OCI-LY7 (cell line): ENCODE results near the gene COL6A6. TPM values are rescaled to one million over a fixed set of nuclear protein-coding genes. Genes with fewer than 3 reads are reported as not detected.

ENCODE experiments used
- BruUV-seq: library from RNA; stranded (reverse); fragments of 400-500 nt; replicated peaks from 2 replicates; lab custom pipeline; 2021; lab: Mats Ljungman, UMichigan
- CTCF ChIA-PET: fragments of 300-600 bp; sonication (Branson Sonifier 250); formaldehyde crosslinking; loops from one replicate; lab custom pipeline; 2022; ENCODE audit warnings: antibody characterized with exemption; ENCODE audit not compliant: unreplicated experiment; lab: Charles Lee
- POLR2A ChIA-PET: fragments of 300-600 bp; sonication (Branson Sonifier 250); formaldehyde crosslinking; loops from one replicate; lab custom pipeline; 2022; ENCODE audit warnings: antibody characterized with exemption; lab: Charles Lee
- DNase-seq: peaks from one replicate; pipeline ENCODE4 v3.0.0-alpha.2; 2015; ENCODE audit warnings: low spot score
- H2AFZ ChIP-seq: fragments of 200-600 bp; sonication (generic), shearing (Covaris generic); 2 replicates; pipeline ENCODE4 v1.6.1; 2014; ENCODE audit warnings: mild to moderate bottlenecking, antibody characterized with exemption, low read length, moderate library complexity
- H3K27ac ChIP-seq: fragments of 200-600 bp; sonication (generic); 2 replicates; pipeline ENCODE4 v1.5.1; 2014; ENCODE audit warnings: mixed run types, low read depth, mild to moderate bottlenecking, moderate library complexity, low read length, inconsistent platforms; ENCODE audit not compliant: poor library complexity, severe bottlenecking
- H3K36me3 ChIP-seq: fragments of 200-600 bp; sonication (generic); 2 replicates; pipeline ENCODE4 v1.6.1; 2014; ENCODE audit warnings: mild to moderate bottlenecking, antibody characterized with exemption, low read length, moderate library complexity, mixed read lengths; ENCODE audit not compliant: insufficient read depth
- H3K4me1 ChIP-seq: fragments of 200-600 bp; sonication (generic); 2 replicates; pipeline ENCODE4 v1.5.1; 2014; ENCODE audit warnings: mild to moderate bottlenecking, low read length; ENCODE audit not compliant: insufficient read depth, poor library complexity, severe bottlenecking
- H3K4me2 ChIP-seq: fragments of 200-600 bp; sonication (generic); 2 replicates; pipeline ENCODE4 v1.6.1; 2014; ENCODE audit warnings: mild to moderate bottlenecking, low read length
- H3K4me3 ChIP-seq: fragments of 200-600 bp; sonication (generic); 2 replicates; pipeline ENCODE4 v1.5.1; 2014; ENCODE audit warnings: mild to moderate bottlenecking, low read depth, low read length; ENCODE audit not compliant: poor library complexity, severe bottlenecking
- H3K79me2 ChIP-seq: fragments of 200-600 bp; sonication (generic); 2 replicates; pipeline ENCODE4 v1.6.1; 2016; ENCODE audit warnings: low read depth, mild to moderate bottlenecking, low read length, moderate library complexity, mixed read lengths; ENCODE audit not compliant: insufficient read depth
- H3K9me2 ChIP-seq: fragments of 200-600 bp; sonication (generic); 2 replicates; pipeline ENCODE4 v1.6.1; 2016; ENCODE audit warnings: mild to moderate bottlenecking, low read length, mixed read lengths; ENCODE audit not compliant: insufficient read depth
- H3K9me3 ChIP-seq: fragments of 200-600 bp; sonication (generic); 2 replicates; pipeline ENCODE4 v1.6.1; 2014; ENCODE audit warnings: mild to moderate bottlenecking, mixed run types, low read length, mixed read lengths
- H4K20me1 ChIP-seq: fragments of 200-600 bp; sonication (generic); 2 replicates; pipeline ENCODE4 v1.6.1; 2014; ENCODE audit warnings: mild to moderate bottlenecking, antibody characterized with exemption, low read length, moderate library complexity, mixed read lengths; ENCODE audit not compliant: insufficient read depth
- EZH2phosphoT487 ChIP-seq: fragments of 200-600 bp; sonication (generic); IDR thresholded peaks from 2 replicates; pipeline ENCODE4 v1.6.1; 2018; ENCODE audit warnings: low read depth, borderline replicate concordance, mild to moderate bottlenecking, mixed run types, antibody characterized with exemption, low read length, moderate library complexity, mixed read lengths
- intact Hi-C: fragments of 100-400 bp; cut with micrococcal nuclease; formaldehyde crosslinking; loops from one replicate; pipeline ENCODE4 v1.10.0; 2022; ENCODE audit not compliant: unreplicated experiment
- total RNA-seq, 2 experiments: library from RNA; depleted of rRNA in 1 of 2; stranded (reverse); fragments of >200 nt in 1 of 2; shearing (Covaris generic) in 1 of 2; gene quantifications; 2 replicates each; pipeline ENCODE4 v1.2.3, GENCODE V29; 2014 to 2022
- TF ChIP-seq, protein P1 (sequence below): fragments of 200-600 bp; sonication (generic); conservative IDR thresholded peaks from 2 replicates; pipeline ENCODE4 v1.5.1; 2014; ENCODE audit warnings: mild to moderate bottlenecking, antibody characterized with exemption, low read length, moderate library complexity, mixed read lengths

The COL6A6 gene
- total RNA-seq, 2 experiments from 2014 or later = not detected

DNA sequence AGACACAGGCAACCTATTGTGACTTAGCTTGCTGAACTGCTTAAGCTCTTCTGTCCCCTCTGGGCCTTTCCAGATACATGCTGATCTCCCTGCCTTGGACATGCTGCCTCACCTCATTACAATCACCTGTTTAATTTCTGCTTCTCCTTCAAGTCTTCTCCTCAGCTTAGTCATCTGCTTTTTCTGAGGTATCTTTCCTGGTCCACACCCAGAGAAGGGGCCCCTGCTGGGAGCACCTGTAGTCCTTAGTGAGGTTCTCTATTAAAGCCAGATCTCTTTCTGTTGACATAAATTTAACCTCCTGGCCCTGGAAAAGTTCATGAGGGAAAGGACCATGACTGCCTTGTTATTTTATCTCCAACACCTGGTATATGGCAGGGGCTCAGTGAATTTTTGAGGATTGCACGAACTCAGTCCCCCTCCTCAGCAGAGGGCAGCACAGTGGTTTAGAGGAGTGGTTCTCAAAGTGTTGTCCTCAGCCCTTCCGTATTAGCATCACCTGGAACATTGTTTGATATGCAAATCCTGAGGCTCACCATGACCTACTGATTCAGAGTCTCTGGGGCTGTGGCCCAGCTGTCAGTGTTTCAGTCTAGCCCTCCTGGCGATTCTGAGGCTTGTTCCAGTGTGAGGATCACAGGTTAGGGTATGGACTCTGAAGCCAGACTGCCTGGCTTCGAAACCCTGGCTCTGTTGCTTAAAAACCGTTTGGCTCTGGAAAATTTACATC, 12.7 kb downstream of the COL6A6 start:
- Histone ChIP-seq H3K27ac (no peak overlapping the region), H3K9me3 (no peaks in the 10 kb centered on the region), H4K20me1 (no peaks in the 10 kb centered on the region), H3K4me1 (peaks cover 15% of the 10 kb centered on the region), H2AFZ (peak overlapping the region; percentile 69; the same call in 1 of the 2 replicates), H3K9me2 (no peaks in the 10 kb centered on the region), H3K79me2 (no peaks in the 10 kb centered on the region), H3K36me3 (no peaks in the 10 kb centered on the region), H3K4me2 (peak overlapping the region; percentile 23; the same call in 1 of the 2 replicates), H3K4me3 (no peak overlapping the region)
- no TSS peak for BruUV-seq
- POLR2A ChIA-PET = interaction anchor here (0.8 to 1.0 kb wide), 2 partner anchors 8 to 10 kb away, joined by 3 to 6 read pairs; no protein-coding TSS in a partner anchor
- TF ChIP-seq, protein P1, sequence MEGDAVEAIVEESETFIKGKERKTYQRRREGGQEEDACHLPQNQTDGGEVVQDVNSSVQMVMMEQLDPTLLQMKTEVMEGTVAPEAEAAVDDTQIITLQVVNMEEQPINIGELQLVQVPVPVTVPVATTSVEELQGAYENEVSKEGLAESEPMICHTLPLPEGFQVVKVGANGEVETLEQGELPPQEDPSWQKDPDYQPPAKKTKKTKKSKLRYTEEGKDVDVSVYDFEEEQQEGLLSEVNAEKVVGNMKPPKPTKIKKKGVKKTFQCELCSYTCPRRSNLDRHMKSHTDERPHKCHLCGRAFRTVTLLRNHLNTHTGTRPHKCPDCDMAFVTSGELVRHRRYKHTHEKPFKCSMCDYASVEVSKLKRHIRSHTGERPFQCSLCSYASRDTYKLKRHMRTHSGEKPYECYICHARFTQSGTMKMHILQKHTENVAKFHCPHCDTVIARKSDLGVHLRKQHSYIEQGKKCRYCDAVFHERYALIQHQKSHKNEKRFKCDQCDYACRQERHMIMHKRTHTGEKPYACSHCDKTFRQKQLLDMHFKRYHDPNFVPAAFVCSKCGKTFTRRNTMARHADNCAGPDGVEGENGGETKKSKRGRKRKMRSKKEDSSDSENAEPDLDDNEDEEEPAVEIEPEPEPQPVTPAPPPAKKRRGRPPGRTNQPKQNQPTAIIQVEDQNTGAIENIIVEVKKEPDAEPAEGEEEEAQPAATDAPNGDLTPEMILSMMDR = peak; percentile 55
- TF ChIP-seq EZH2phosphoT487 = no peak
- peak; percentile 55 for DNase-seq
- intact Hi-C loops = no loop called here
- CTCF ChIA-PET = no interaction called here

DNA sequence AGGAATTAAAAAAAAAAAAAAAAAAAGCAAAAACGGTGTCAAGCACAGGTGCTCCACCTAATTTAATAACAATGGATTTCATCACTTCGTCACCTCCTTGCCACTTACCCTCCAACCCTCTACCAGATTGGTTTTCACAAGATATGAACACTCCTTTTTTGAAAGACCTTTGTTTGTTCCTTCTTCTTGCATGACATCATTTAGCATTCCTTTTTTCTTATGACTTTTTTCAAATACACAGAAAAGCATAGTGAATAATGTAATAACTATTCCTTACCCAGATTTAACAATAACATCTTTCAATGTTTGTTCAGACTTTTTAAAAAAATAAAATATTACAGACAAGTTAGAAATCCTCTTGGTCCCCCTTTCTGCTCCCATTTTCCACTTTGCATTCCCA, 16.3 kb downstream of the COL6A6 start:
- H3K4me1 ChIP-seq = peaks cover 15% of the 10 kb centered on the region
- ChIA-PET POLR2A (no interaction called here), CTCF (no interaction called here)
- H3K79me2 ChIP-seq = no peaks in the 10 kb centered on the region
- no peak overlapping the region for H3K4me3 ChIP-seq
- no peaks in the 10 kb centered on the region for H3K9me3 ChIP-seq
- no peak overlapping the region for H3K4me2 ChIP-seq
- H3K36me3 ChIP-seq = no peaks in the 10 kb centered on the region
- TF ChIP-seq EZH2phosphoT487 = no peak
- TF ChIP-seq, protein P1 = no peak
- no peaks in the 10 kb centered on the region for H3K9me2 ChIP-seq
- intact Hi-C loops = no loop called here
- no peak overlapping the region for H2AFZ ChIP-seq
- H3K27ac ChIP-seq = no peak overlapping the region
- DNase-seq = no peak
- H4K20me1 ChIP-seq = no peaks in the 10 kb centered on the region
- no TSS peak for BruUV-seq
